GM21825 (cell line): ENCODE measurements around the gene GRPEL1.
A peak's percentile ranks its signal among the peaks of the same experiment; 100 is the strongest.
"Not testable (repeated sequence)": the region's sequence is repeated elsewhere in the genome, so short reads cannot be mapped to it uniquely, and the experiment has no call there.

Experiments used
- ATAC-seq: cut with Tn5 transposase; IDR thresholded peaks from one replicate; pipeline ENCODE4 v1.9.1; 2021; ENCODE audit warnings: mild to moderate bottlenecking, moderate library complexity; ENCODE audit not compliant: unreplicated experiment

GRPEL1 gene

DNA sequence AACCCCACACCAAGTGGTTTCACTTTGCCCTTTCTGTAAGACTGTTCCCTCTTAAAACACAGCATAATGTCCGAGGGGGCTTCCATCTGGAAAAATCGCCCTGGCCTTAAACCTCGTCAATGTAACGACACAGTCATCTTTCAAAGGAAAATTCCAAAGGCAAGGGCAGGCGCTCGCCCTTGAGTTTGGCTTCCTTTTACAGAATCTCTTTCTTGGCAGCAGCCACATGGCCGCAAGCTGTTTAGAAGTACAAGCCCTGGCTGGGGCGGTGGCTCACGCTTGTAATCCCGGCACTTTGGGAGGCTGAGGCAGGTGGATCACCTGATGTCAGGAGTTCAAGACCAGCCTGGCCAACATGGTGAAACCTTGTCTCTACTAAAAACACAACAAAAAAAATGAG, 27.1 kb upstream of the GRPEL1 start:
- no peak for ATAC-seq

DNA sequence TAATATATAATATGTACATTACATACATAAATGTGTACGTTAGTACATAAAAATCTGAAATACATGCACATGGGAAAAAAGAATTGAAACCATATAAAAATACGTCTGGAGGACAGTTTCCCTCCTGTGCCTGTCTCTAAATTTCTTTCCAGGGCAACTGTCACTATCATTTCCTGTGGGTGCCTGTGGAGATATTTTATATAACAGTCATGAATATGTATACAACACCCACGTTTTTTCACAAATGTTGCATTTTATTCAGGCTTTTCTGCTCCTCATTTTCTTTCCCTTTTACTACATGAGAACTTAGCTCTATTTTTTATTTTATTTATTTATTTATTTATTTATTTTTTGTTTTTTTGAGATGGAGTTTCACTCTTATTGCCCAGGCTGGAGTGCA, 24.2 kb upstream of the GRPEL1 start:
- ATAC-seq: no peak

DNA sequence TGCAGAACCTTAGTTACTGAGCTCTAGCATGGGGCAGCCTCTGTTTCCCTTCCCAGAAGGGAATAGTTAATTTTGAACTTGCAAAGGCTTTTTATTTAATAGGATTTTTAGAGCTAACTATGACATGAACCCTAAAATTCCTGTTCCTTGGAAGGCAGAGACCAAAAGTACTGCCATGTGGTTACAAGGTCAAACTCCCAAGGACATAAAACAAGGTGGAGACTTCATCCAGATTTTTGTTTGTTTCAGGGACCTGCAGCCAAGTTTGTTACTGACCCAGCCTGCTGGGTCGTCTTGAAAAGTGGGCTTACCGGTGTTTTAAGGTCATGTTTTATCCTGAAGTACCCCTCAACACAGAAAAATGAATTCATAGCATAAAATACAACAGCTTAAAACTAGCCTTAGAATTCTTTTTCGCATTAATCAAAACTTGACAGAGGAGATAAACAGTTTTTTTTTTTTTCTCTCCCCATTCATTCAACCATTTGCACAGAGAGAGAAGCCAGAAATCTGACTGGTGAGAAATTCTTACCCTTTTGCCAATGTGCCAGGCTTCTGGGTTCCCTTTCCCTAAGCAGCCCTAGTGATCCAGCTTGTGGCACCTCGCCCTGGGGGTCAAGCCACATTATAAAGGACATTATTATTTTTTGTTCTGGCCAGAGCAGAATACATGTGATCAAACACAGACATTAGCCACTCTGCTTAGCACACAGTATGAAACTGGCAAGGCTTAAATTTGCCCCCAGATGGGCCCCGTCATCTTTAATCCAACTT, 21.5 kb upstream of the GRPEL1 start:
- no peak for ATAC-seq

DNA sequence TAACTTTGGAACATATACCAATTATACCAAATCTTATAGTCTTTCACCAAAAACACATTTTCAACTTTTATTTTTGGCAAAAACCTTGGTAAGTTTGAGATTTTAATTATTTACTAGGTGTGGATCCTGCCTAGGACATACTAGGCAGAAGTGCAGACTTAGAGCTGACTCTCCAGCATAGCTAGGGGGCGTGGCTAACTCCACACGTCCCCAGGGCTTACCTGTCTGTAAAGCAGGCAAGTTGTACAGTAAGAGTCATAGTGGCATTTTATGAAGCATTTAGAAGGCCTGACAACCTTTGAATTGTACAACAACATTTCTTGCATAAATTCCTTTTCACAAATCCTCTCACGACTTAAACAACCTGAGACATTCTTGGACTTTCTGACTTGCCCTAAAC, 19.2 kb upstream of the GRPEL1 start:
- ATAC-seq: no peak

DNA sequence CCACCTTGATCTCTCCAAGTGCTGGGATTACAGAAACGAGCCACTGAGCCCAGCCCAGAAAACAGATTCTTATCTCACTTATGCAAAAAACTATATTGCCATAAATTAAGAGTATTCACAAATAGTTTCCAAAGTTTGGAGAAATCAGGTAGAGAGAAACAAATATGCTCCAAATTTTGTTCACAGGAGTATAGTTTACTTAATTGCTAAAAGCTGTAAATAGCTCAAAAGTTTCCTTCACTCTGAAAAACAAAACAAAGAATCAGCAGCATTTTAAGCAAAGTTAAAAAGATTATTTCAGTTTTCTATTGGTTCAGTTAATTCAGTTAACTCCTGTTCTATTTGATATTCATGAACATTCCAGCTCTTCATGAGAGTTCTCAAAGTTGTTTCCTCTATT, 18.5 kb upstream of the GRPEL1 start:
- ATAC-seq: no peak

DNA sequence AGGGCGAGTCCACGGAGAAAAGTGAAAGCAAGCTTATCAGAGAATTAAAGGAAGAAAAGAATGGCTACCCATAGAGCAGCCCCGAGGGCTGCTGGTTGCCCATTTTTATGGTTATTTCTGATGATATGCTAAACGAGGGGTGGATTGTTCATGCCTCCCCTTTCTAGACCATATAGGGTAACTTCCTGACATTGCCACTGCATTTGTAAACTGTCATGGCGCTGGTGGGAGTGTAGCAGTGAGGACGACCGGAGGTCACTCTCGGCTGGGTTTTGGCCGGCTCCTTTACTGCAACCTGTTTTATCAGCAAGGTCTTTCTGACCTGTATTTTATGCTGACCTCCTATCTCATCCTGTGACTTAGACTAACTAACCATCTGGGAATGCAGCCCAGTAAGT, 16.7 kb upstream of the GRPEL1 start:
- ATAC-seq: not testable (repeated sequence)

DNA sequence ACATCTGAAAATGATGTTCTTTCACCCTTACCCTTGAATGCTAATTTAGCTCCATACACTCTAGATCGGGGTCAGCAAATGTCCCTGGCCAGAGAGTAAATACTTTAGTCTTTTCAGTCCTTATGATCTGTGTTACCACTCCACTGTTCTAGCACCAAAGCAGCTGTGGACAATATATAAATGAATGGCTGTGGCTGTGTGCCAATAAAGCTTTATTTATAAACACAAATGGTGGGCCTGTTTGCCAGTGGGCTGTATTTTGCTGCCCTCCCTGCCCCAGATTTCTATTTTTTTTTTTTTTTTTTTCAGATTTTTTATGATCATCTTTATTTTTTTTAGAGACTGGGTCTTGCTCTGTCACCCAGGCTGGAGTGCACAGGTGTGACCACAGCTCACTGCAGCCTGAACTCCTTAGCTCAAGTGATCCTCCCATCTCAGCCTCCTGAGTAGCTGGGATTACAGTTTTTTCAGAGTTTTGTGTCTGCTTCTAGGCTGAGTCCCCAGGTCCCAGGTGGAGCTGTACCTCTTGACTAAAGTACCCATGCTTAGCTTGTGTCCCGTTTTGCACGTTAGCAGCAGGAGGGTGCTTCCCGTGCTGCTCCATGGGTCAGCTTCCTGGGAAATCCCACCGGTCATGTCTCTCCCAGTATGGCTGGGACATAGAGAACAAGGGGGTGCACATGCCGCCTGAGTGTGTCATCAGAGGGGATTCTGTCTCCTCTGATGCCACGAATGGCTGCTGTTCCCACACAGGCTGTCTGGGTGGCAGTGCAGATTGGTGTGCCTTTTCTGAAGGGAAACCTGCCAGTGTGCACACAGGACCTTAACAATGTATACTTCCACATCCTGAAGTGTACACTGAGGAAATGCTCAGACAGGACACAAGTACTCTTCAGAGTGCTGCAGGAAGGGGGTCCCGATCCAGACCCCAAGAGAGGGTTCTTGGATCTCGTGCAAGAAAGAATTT, 16.0 kb upstream of the GRPEL1 start:
- no peak for ATAC-seq

DNA sequence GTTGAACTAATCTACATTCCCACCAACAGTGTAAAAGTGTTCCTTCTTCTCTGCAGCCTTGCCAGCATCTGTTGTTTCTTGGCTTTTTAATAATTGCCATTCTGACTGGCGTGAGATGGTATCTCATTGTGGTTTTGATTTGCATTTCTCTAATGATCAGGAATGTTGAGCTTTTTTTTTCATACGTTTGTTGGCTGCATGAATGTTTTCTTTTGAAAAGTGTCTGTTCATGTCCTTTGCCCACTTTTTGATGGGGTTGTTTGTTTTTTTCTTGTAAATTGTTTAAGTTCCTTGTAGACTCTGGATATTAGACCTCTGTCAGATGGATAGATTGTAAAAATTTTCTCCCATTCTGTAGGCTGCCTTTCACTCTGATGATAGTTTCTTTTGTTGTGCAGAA, 12.0 kb upstream of the GRPEL1 start:
- not testable (repeated sequence) for ATAC-seq

DNA sequence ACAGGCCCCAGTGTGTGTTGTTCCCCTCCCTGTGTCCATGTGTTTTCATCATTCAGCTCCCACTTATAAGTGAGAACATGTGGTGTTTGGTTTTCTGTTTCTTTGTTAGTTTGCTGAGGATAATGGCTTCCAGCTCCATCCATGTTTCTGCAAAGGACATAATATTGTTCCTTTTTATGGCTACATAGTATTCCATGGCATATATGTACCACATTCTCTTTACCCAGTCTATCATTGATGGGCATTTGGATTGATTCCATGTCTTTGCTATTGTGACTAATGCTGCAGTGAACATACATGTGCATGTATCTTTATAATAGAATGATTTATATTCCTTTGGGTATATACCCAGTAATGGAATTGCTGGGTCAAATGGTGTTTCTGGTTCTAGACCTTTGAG, 11.6 kb upstream of the GRPEL1 start:
- not testable (repeated sequence) for ATAC-seq

DNA sequence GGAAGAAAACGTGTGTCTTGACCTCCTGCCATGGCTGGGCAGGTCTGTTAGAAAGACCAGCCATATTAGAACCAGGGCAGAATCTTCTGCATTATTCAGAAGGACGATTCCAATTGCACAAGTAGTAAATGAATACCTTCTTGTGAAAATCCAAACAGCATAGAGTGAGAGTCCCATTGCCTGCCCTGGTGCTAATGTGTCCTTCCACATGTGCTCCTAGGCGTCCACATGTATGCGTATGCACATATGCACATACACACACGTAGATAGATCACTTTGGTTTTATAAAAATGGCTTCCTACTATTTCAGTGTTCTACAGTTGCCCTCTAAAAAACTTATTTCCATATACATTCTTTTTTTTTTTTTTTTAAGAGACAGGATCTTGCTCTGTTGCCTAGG, 10.2 kb upstream of the GRPEL1 start:
- no peak for ATAC-seq

DNA sequence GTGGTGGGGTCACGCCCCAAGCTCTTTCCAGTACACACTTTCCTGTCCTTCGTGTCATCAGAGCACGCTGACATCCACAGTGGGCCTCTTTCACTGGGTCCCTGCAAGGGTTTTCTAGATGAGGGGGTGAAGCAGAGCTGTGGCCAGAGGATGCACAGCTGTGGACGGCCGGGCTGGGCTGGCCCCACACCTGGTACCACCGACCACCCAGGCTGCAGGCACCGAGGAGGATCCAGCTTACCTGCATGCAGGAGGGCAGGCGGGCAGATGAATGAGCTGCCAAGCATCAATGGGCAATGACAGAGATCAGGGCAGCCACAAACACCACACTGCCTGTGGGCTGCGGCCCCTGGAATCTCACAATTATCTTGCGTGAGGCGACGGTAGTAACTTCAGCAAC, 9.5 kb upstream of the GRPEL1 start:
- no peak for ATAC-seq

DNA sequence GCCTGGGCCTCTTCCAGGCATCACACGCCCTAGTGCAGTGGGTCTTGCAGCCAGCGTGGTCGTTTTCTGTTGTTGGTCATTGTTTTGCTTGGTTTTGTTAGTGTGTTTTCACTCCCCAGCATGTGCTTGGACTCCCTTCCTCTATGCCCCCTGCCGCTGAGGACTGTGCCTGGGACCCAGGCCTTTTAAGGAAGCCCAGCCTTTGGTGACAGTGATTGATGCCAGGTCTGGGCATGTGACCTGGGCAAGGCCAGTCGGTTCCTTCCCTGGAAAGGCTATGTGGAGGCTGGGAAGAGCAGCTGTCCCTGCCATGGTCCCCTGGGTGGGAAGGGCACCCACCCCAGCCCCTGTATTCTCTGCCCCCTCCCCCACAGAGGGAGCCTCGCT, 8.8 kb upstream of the GRPEL1 start:
- ATAC-seq: no peak

DNA sequence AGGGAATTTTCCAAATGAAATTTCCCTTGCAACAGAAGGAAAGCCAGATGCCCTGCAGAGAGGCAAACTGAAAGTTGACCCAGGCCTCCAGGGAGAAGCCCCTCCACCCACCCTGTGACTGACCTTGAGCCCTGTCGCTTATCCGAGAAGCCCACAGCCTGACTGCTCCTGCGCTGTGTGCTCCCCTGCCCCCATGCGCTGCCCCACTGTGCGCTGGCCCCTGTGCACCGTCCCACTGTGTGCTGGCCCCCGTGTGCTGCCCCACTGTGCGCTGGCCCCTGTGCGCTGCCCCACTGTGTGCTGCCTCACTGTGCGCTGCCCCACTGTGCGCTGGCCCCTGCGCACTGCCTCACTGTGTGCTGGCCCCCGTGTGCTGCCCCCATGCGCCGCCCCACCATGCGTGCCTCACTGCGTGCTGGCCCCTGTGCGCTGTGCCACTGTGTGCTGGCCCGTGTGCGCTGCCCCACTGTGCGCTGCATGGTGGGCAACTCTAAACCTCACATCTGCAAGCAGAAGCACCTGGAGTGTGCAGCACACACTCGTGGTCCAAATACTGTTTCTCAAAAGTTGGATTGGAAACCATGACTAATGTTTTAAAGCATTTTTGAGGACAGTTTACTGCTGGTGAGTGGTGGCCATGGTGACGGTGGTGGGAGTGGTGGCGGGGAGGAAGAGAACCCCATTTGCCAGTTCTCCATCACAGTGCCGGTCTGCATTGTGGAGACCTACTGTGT, 8.3 kb upstream of the GRPEL1 start:
- no peak for ATAC-seq

DNA sequence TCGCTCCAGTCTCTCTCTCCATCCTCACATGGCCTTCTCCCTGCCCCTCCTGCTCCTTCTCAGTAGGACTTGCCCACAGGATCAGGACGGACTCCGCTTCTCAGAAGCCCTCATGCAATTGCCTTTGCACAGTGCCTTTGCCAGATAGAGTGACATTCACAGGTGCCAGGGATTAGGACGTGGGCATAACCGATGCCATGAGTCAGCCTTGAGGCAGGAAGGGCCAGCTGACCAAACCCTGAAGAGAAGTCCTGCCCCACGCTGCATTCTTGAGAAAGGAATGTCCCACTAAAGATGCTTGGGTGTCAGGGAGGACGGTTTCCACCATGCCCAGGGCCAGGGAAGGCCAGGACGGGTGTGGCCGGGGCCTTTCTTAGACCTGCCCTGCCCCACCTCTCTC, 6.6 kb upstream of the GRPEL1 start:
- no peak for ATAC-seq

DNA sequence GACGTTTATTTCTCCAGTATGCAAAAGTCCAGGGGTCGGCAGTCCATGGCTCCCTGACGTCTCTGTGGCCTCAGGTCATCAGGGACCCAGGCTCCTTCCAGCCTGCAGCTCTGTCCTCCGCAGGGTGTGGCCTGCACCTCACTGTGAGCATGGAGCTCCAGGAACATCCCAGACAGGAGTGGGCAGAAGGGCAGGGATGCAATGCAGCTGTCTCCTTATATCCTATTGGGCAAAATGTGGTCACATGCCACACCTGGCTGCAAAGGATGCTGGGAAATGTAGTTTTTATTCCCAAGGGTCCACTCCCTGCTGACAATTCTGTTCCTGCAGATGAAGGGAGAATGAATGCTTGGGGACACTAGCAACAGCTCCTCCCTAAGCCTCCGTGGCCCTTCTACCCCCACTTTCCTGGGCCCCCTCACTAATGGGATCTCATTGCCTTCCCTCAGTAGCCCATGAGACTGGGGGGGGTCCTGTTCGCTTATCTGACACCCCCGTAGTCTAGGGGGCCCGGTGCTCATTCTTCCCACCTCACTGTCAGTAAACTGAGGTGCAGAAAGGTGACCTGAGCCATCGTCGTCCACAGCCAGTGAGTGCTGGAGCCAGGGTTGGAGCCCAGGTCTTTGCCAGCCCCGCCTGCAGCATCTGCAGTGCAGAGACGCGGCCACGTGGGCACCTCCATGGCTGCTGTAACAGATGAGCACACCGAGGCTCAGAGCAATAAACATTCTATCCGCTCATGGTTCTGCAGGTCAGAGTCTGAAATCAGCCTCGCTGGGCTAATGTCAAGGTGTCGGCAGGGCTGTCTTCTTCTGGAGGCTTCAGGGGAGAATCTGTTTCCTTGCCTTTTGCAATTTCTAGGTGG, 5.9 kb upstream of the GRPEL1 start:
- no peak for ATAC-seq

DNA sequence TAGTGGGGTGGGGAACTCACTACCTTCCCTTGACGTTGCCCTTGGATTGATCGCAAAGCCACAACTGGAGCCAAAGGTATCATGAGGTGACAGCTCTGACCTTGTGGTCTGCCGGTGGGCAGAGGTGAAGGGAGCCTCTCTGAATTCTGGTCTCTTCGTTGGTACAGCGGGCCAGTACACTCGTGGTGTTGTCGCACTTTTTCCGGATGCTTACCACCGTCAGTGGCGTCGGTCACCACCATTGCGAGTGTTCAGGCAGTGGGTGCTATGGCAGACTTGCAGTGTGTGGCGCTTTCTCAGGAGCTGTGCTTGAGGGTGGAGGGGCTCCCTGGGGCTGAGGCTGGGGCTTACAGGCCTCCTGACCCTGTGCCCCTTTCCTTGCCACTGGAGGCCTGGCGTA, 5.2 kb upstream of the GRPEL1 start:
- no peak for ATAC-seq

DNA sequence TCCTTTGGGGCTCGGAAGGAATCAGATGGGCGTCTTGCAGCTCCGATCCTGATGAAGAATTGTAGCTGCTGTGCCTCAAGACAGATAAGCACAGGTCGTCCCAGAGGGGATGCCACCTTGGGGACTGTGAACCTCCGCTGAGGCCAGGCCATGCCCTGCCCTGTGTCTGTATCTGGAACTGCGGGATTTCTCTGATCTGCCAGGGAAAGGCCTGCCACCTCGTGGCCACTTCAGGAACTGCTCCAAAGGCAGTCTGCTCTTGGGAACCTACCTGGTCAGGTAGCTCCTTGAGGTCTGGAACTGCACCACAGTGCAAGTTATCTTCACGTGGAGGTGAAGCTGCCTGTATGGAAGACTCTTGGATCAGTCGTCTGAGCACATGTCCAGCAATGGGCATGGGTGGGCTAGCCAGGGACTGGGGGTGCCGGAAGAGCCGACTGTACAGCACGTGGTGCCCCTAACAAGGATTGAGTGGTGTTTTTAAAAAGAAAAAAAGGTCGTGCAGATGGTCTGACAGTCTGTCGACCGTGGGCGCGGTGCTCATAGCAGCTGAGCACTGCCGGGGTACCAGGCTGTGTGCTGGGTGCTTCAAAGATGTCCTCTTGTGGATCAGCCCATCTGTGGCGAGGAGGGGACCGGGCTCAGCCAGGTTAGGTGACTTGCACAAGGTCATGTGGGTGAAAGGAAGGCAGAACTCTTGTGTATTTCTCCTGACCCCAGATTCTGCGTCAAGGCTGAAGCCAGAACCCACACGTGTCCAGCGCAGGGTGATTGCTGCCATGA, 3.1 kb upstream of the GRPEL1 start:
- ATAC-seq: peak; percentile 27

DNA sequence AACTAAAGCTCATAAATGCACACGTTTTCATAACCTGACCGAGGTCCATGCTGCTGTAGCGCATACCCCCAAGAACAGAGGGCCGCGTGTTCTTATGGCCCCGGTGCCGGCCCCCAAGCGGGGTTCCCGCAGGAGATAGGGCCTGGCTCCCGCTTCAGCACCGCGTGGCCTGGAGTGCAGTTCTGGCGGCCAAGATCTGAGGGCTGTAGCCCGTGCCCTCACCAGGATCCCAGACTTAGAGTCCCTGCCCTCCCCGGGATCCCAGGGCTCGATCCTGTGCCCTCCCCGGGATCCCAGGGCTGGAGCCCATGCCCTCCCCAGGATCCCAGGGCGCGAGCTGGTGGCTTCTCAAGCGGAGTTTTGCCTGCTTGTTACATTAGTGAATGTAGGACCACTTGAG, 1.0 kb upstream of the GRPEL1 start:
- ATAC-seq: no peak

DNA sequence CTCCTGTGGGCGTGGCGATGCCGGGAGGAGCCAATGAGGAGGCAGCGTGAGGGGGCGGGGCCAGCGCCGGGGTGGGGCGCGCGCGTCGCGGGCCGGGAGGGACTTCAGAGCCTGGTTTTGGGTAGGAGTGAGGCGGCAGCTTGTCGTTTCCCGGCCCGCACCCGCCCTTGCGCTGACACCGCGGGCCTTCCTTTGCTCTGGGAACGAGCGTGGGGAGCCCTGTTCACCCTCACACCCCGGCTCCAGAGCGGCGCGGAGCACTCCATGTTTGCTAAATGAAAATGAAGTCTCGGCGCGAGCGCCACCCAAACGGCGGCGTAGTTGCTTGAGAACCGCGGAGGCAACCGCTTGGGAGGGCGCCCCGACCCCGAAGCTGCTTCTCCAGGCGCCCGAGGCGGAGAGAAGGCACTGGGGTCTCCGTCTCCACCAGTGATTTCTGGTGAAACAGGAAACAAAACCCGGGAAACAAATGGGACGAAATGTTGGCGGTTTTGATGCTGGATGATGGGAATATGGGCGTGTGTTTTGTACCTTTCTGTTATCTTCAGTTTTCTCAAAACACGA, 497 bp upstream of the GRPEL1 start:
- peak; percentile 19 for ATAC-seq

DNA sequence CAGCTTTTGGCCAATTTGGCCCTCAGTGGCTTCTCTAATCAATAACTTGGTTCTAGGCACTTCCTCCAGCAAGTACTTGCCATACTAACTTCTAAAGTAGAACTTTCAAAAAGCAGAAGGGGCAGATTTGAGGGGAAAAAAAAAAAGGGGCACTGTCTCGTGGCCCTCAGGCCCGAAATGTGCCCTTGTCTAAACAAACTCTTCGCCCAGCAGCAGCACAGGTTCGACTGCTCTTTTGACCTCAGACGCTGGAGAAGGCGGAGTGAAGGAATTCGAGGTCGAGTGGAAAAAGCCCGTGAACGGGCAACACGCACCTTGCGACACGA, 775 bp downstream of the GRPEL1 start:
- ATAC-seq: no peak
